ENCODE measurements around the gene HPX.

DNA sequence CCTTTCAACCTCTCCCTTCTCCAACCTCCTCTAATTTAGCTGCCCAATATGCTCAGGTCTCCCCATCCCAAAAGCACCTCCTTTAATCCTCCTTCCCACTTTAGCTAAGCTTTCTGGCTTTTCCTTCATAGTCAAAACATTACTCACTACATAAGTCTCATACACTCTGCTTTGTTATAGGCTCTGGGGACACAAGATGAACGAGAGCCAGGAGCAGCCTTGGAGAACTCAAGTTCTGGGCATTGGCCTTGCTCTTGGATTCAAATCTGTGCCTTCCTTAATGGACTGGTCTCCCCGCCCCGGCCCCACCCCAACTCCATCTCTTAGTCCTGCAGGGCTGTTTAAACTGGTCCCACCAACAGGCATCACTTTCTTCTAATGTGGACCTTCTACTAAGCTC is 11.4 kb upstream of the HPX start:
- no peak for TF ChIP-seq POLR2A (IDR thresholded peaks at IDR 0.05)
- TF ChIP-seq, protein P1, sequence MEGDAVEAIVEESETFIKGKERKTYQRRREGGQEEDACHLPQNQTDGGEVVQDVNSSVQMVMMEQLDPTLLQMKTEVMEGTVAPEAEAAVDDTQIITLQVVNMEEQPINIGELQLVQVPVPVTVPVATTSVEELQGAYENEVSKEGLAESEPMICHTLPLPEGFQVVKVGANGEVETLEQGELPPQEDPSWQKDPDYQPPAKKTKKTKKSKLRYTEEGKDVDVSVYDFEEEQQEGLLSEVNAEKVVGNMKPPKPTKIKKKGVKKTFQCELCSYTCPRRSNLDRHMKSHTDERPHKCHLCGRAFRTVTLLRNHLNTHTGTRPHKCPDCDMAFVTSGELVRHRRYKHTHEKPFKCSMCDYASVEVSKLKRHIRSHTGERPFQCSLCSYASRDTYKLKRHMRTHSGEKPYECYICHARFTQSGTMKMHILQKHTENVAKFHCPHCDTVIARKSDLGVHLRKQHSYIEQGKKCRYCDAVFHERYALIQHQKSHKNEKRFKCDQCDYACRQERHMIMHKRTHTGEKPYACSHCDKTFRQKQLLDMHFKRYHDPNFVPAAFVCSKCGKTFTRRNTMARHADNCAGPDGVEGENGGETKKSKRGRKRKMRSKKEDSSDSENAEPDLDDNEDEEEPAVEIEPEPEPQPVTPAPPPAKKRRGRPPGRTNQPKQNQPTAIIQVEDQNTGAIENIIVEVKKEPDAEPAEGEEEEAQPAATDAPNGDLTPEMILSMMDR (IDR thresholded peaks at IDR 0.05 in 4 of 5, conservative IDR thresholded peaks at IDR 0.05 in 1 of 5) = no peak
